Heart left ventricle (tissue), 13 donors: ENCODE data around the gene CLEC4D.

Experiments
- POLR2A ChIP-seq, 2 donors: fragments of 450-650 bp; IDR thresholded peaks; one replicate each; pipeline ENCODE4 v1.6.1; 2017; ENCODE audit warnings: antibody characterized with exemption in 2 of 2, mild to moderate bottlenecking in 2 of 2, moderate library complexity in 2 of 2
- TF ChIP-seq, protein P1 (sequence below), 12 donors: fragments of 200-600 bp; sonication (generic) in 4 of 12; IDR thresholded peaks; one replicate each; pipeline versions ENCODE4 v1.5.0 to v1.8.0; 2018 to 2022; ENCODE audit warnings: antibody characterized with exemption in 12 of 12, mild to moderate bottlenecking in 5 of 12
- donor health status: ischemic (EF 13 %, LVEDD 7.1; RV severe dilation, severe dysfunction).
- donor health status: DM: no; HTN: yes; CAD: no.
- donor health status: DM: no; HTN: no; CAD: no.
- donor health status: ischemic (EF 25% LVEDD 6.9; RV normal size, moderate dysfunction).
- donor health status: ischemic (EF 25% LVEDD 5.7; RV mildly dilated, moderate dysfunction).
- donor health status: ischemic (EF 35%, LVEDD 5.7; RV mildly dilated, moderate dysfunction).
- donor health status: nonischemic (EF 11% LVEDD 7.7; RV severe dilation, severe dysfunction).
- donor health status: DM: yes; HTN: yes; CAD: no.
- donor health status: PGD.
- donor health status: ischemic (EF 29% LVEDD 5.4; RV normal size, mild dysfunction).
- donor health status: nonischemic (EF 23%, LVEDD 6.1; RV moderate dilation, normal function).

- TF ChIP-seq POLR2A (IDR thresholded peaks at IDR 0.05), result no peak
- TF ChIP-seq, protein P1, sequence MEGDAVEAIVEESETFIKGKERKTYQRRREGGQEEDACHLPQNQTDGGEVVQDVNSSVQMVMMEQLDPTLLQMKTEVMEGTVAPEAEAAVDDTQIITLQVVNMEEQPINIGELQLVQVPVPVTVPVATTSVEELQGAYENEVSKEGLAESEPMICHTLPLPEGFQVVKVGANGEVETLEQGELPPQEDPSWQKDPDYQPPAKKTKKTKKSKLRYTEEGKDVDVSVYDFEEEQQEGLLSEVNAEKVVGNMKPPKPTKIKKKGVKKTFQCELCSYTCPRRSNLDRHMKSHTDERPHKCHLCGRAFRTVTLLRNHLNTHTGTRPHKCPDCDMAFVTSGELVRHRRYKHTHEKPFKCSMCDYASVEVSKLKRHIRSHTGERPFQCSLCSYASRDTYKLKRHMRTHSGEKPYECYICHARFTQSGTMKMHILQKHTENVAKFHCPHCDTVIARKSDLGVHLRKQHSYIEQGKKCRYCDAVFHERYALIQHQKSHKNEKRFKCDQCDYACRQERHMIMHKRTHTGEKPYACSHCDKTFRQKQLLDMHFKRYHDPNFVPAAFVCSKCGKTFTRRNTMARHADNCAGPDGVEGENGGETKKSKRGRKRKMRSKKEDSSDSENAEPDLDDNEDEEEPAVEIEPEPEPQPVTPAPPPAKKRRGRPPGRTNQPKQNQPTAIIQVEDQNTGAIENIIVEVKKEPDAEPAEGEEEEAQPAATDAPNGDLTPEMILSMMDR (IDR thresholded peaks at IDR 0.05), result no peak
Observed at GRCh38 chr12:8547645-8548044, 34.3 kb downstream of the CLEC4D start.
